Measurements from ENCODE around the gene HS3ST2. TPM values are rescaled to one million over a fixed set of nuclear protein-coding genes. Genes with fewer than 3 reads are reported as not detected.
"Not testable (repeated sequence)": the region's sequence is repeated elsewhere in the genome, so short reads cannot be mapped to it uniquely, and the experiment has no call there.

The HS3ST2 gene
- polyA plus RNA-seq, 2 of the 4 experiments (the other 2 are of a cell fraction): not detected

DNA sequence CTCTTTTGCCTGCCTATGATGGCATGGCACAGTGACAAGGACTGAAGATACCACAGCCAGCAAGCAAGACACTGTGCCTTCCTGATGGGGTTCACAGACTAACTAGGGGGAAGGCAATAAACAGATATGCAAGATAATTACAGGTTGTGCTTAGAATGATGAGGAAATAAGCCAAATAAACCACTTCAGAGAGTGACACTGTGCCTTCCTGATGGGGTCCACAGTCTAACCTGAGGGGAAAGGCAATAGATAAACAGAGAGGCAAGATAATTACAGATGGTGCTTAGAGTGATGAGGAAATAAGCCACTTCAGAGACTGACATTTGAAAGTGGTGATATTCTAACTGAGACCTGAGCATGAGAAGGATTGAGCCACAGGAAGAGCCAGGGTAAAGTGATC is 84.2 kb downstream of the HS3ST2 start:
- ChIA-PET CTCF (interaction anchor here (0.6 to 3.2 kb wide), 34 partner anchors 8 to 541 kb away, joined by 3 to 19 read pairs (median 4); no protein-coding TSS in a partner anchor), POLR2A (no interaction called here)
- no peak overlapping the region for H3K4me2 ChIP-seq
- H3K4me1 ChIP-seq: no peaks in the 10 kb centered on the region
- ATAC-seq (no peak), DNase-seq (ENCODE audit: low read depth in 1 of 2, low spot score in 1 of 2) (no peak), FAIRE-seq (no peak)
- no peak overlapping the region for H3K27ac ChIP-seq
- H3K9me3 ChIP-seq: 0 out of 3 replicates have a peak, but pooled peaks cover 6% of the 10 kb centered on the region
- no peak overlapping the region for H3K4me3 ChIP-seq
- TF ChIP-seq POLR2A (IDR thresholded peaks at IDR 0.05; ENCODE audit: low read length): no peak
- no peak for TF ChIP-seq HDAC2 (IDR thresholded peaks at IDR 0.05)
- TF ChIP-seq, protein P1, sequence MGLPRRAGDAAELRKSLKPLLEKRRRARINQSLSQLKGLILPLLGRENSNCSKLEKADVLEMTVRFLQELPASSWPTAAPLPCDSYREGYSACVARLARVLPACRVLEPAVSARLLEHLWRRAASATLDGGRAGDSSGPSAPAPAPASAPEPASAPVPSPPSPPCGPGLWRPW (IDR thresholded peaks at IDR 0.05): no peak
- no peak for TF ChIP-seq GATA3 (IDR thresholded peaks at IDR 0.05; ENCODE audit: borderline replicate concordance)
- no peak for TF ChIP-seq BHLHE40 (IDR thresholded peaks at IDR 0.05; ENCODE audit: low read depth, low read length)
- no peak for TF ChIP-seq KDM5A (IDR thresholded peaks at IDR 0.05)
- TF ChIP-seq, protein P2, sequence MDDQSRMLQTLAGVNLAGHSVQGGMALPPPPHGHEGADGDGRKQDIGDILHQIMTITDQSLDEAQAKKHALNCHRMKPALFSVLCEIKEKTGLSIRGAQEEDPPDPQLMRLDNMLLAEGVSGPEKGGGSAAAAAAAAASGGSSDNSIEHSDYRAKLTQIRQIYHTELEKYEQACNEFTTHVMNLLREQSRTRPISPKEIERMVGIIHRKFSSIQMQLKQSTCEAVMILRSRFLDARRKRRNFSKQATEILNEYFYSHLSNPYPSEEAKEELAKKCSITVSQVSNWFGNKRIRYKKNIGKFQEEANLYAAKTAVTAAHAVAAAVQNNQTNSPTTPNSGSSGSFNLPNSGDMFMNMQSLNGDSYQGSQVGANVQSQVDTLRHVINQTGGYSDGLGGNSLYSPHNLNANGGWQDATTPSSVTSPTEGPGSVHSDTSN (IDR thresholded peaks at IDR 0.05): no peak
- TF ChIP-seq CEBPB (IDR thresholded peaks at IDR 0.05): no peak

DNA sequence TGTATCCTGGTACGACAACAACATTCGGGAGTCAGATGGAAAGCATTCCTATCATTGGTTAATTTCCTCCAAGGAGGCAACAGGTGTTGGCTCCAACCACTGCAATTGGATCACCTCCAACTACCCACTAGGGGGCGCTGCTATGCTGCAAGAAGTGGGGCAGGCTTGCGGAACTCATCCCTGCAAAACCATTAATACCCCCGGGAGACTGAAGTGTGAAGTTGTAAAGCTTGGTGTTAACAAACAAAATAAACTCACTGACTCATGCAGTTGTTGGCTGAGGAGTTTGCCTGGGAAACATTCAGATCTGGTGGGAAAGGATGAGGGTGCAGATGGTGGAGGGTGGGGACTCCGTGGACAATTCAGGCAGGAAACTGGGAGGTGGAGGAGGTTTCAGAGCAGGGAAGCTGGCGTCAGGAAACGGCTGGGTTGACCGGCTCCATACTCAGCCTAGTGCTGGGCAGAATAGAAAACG is 84.9 kb downstream of the HS3ST2 start:
- 1% methylated on average over 10 of the region's 10 CpGs for WGBS (ENCODE audit: missing lambda C conversion rate)
- FAIRE-seq: no peak
- Histone ChIP-seq H3K4me1 (no peaks in the 10 kb centered on the region), H3K4me2 (peak overlapping the region; percentile 54; the same call in 2 of the 3 replicates), H3K27ac (no peak overlapping the region), H3K9me3 (0 out of 3 replicates have a peak, but pooled peaks cover 6% of the 10 kb centered on the region), H3K4me3 (no peak overlapping the region)
- TF ChIP-seq RFX5 (IDR thresholded peaks at IDR 0.05): no peak
- no peak for TF ChIP-seq JUNB (IDR thresholded peaks at IDR 0.05)
- TF ChIP-seq, protein P3, sequence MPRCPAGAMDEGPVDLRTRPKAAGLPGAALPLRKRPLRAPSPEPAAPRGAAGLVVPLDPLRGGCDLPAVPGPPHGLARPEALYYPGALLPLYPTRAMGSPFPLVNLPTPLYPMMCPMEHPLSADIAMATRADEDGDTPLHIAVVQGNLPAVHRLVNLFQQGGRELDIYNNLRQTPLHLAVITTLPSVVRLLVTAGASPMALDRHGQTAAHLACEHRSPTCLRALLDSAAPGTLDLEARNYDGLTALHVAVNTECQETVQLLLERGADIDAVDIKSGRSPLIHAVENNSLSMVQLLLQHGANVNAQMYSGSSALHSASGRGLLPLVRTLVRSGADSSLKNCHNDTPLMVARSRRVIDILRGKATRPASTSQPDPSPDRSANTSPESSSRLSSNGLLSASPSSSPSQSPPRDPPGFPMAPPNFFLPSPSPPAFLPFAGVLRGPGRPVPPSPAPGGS (IDR thresholded peaks at IDR 0.05): no peak
- TF ChIP-seq KDM1A (IDR thresholded peaks at IDR 0.05; ENCODE audit: low read depth): no peak
- no peak for TF ChIP-seq KDM5A (IDR thresholded peaks at IDR 0.05)
- no peak for TF ChIP-seq POLR2AphosphoS2 (conservative IDR thresholded peaks at IDR 0.05; ENCODE audit: low read length)
- no peak for TF ChIP-seq CEBPB (IDR thresholded peaks at IDR 0.05)
- TF ChIP-seq, protein P4, sequence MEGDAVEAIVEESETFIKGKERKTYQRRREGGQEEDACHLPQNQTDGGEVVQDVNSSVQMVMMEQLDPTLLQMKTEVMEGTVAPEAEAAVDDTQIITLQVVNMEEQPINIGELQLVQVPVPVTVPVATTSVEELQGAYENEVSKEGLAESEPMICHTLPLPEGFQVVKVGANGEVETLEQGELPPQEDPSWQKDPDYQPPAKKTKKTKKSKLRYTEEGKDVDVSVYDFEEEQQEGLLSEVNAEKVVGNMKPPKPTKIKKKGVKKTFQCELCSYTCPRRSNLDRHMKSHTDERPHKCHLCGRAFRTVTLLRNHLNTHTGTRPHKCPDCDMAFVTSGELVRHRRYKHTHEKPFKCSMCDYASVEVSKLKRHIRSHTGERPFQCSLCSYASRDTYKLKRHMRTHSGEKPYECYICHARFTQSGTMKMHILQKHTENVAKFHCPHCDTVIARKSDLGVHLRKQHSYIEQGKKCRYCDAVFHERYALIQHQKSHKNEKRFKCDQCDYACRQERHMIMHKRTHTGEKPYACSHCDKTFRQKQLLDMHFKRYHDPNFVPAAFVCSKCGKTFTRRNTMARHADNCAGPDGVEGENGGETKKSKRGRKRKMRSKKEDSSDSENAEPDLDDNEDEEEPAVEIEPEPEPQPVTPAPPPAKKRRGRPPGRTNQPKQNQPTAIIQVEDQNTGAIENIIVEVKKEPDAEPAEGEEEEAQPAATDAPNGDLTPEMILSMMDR (IDR thresholded peaks at IDR 0.05): peak; percentile 71
- no peak for TF ChIP-seq JUN (IDR thresholded peaks at IDR 0.05)
- no peak for TF ChIP-seq MYC (IDR thresholded peaks at IDR 0.05; ENCODE audit: borderline replicate concordance, low read length)
- no peak for TF ChIP-seq EHF (CRISPR knock-in tag; IDR thresholded peaks at IDR 0.05)
- TF ChIP-seq, protein P5, sequence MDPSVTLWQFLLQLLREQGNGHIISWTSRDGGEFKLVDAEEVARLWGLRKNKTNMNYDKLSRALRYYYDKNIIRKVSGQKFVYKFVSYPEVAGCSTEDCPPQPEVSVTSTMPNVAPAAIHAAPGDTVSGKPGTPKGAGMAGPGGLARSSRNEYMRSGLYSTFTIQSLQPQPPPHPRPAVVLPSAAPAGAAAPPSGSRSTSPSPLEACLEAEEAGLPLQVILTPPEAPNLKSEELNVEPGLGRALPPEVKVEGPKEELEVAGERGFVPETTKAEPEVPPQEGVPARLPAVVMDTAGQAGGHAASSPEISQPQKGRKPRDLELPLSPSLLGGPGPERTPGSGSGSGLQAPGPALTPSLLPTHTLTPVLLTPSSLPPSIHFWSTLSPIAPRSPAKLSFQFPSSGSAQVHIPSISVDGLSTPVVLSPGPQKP (IDR thresholded peaks at IDR 0.05; ENCODE audit: low read depth, low read length): no peak
- TF ChIP-seq RCOR1 (IDR thresholded peaks at IDR 0.05; ENCODE audit: low read depth, low read length): no peak
- TF ChIP-seq, protein P6, sequence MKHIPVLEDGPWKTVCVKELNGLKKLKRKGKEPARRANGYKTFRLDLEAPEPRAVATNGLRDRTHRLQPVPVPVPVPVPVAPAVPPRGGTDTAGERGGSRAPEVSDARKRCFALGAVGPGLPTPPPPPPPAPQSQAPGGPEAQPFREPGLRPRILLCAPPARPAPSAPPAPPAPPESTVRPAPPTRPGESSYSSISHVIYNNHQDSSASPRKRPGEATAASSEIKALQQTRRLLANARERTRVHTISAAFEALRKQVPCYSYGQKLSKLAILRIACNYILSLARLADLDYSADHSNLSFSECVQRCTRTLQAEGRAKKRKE (CRISPR knock-in tag; IDR thresholded peaks at IDR 0.05; ENCODE audit: low read depth): no peak
- TF ChIP-seq RAD21 (conservative IDR thresholded peaks at IDR 0.05 in 1 of 2, IDR thresholded peaks at IDR 0.05 in 1 of 2): peak; percentile 69 to 84
- TF ChIP-seq HOXA7 (CRISPR knock-in tag; IDR thresholded peaks at IDR 0.05): no peak
- TF ChIP-seq TFCP2L1 (CRISPR knock-in tag; IDR thresholded peaks at IDR 0.05): no peak
- TF ChIP-seq SREBF2 (IDR thresholded peaks at IDR 0.05): no peak
- TF ChIP-seq ZSCAN20 (CRISPR knock-in tag; IDR thresholded peaks at IDR 0.05): no peak
- no peak for TF ChIP-seq FOSB (CRISPR knock-in tag; IDR thresholded peaks at IDR 0.05)
- TF ChIP-seq HDAC2 (IDR thresholded peaks at IDR 0.05): no peak
- TF ChIP-seq NR3C1 (IDR thresholded peaks at IDR 0.05): no peak
- no peak for TF ChIP-seq BHLHE40 (IDR thresholded peaks at IDR 0.05; ENCODE audit: low read depth, low read length)
- no peak for TF ChIP-seq PHF8 (IDR thresholded peaks at IDR 0.05; ENCODE audit: borderline replicate concordance, low read depth)
- peak; percentile 56; the same call in 2 of the 3 replicates for TF ChIP-seq SMC3 (IDR thresholded peaks at IDR 0.05)
- ChIA-PET CTCF (interaction anchor here (0.6 to 3.2 kb wide), 41 partner anchors 9 to 1285 kb away, joined by 3 to 19 read pairs (median 4); no protein-coding TSS in a partner anchor), POLR2A (no interaction called here)
- DNase-seq (ENCODE audit: low read depth in 1 of 2, low spot score in 1 of 2): peak; percentile 33 to 73
- ATAC-seq: peak; percentile 73 to 83

DNA sequence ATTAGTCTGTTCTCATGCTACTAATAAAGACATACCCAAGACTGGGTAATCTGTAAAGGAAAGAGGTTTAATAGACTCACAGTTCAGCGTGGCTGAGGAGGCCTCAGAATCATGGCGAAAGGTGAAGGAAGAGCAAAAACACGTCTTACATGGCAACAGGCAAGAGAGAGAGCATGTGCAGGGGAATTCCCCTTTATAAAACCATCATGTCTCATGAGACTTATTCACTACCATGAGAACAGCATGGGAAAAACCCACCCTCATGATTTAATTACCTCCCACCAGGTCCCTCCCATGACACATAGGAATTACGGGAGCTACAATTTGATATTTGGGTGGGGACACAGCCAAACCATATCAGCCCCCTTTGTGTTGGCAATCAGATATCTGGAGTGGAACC is 85.6 kb downstream of the HS3ST2 start:
- CTCF ChIA-PET: interaction anchor here (0.6 to 3.2 kb wide), 34 partner anchors 8 to 1286 kb away, joined by 3 to 19 read pairs (median 4); no protein-coding TSS in a partner anchor
- H3K9me3 ChIP-seq; FAIRE-seq; H3K4me3 ChIP-seq; H3K27ac ChIP-seq; POLR2A ChIA-PET; H3K4me1 ChIP-seq; H3K4me2 ChIP-seq; ATAC-seq; DNase-seq (ENCODE audit: low read depth in 1 of 2, low spot score in 1 of 2): not testable (repeated sequence)
- WGBS (ENCODE audit: missing lambda C conversion rate): 18% methylated on average over 4 of the region's 4 CpGs

Data from A549 (cell line).